Esophagus (tissue), 2 donors: ENCODE data around the gene SLC2A14. TPM values are rescaled to one million over a fixed set of nuclear protein-coding genes. Genes with fewer than 3 reads are reported as not detected.
"Not testable (repeated sequence)": the region's sequence is repeated elsewhere in the genome, so short reads cannot be mapped to it uniquely, and the experiment has no call there.

Source experiments
- H3K27ac ChIP-seq, 2 donors: one replicate each; pipeline ENCODE4 v1.5.1; 2013; ENCODE audit warnings: low read depth in 2 of 2, mild to moderate bottlenecking in 2 of 2, inconsistent platforms in 1 of 2, low read length in 1 of 2, moderate library complexity in 1 of 2
- H3K27me3 ChIP-seq, 2 donors: one replicate each; pipeline ENCODE4 v1.6.1; 2013; ENCODE audit warnings: low read length in 2 of 2, control low read depth in 1 of 2, mild to moderate bottlenecking in 1 of 2; ENCODE audit not compliant: insufficient read depth in 2 of 2, control insufficient read depth in 1 of 2
- H3K36me3 ChIP-seq, 2 donors: one replicate each; pipeline ENCODE4 v1.6.1; 2013; ENCODE audit warnings: low read length in 1 of 2; ENCODE audit not compliant: control insufficient read depth in 2 of 2, insufficient read depth in 2 of 2
- H3K4me1 ChIP-seq, 2 donors: one replicate each; pipeline ENCODE4 v1.6.1; 2013; ENCODE audit warnings: low read length in 1 of 2; ENCODE audit not compliant: control insufficient read depth in 2 of 2, insufficient read depth in 2 of 2
- H3K4me3 ChIP-seq, 2 donors: one replicate each; pipeline ENCODE4 v1.5.1; 2013; ENCODE audit warnings: low read length in 2 of 2, mild to moderate bottlenecking in 2 of 2, low read depth in 1 of 2, moderate library complexity in 1 of 2
- H3K9me3 ChIP-seq, 2 donors: one replicate each; pipeline ENCODE4 v1.6.1; 2013; ENCODE audit warnings: mild to moderate bottlenecking in 2 of 2, low read depth in 1 of 2, low read length in 1 of 2, moderate library complexity in 1 of 2; ENCODE audit not compliant: control insufficient read depth in 2 of 2, insufficient read depth in 1 of 2
- WGBS, 2 donors: extraction: QIAGEN DNeasy Blood & Tissue Kit; methylation state at CpG; one replicate each; pipeline ENCODE4 v1.1.7; 2013; 5-methylcytosine and 5-hydroxymethylcytosine counted together
- polyA plus RNA-seq, 2 donors: library from polyadenylated mRNA; stranded (reverse); fragments of 200-250 nt; gene quantifications; one replicate each; pipeline ENCODE4 v1.2.3, GENCODE V29; 2013
- donor health status: healthy with polysubstance abuse.
- donor health status: Bipolar disorder and iron deficiency.

SLC2A14 gene
- polyA plus RNA-seq, 2 donors: not detected

DNA sequence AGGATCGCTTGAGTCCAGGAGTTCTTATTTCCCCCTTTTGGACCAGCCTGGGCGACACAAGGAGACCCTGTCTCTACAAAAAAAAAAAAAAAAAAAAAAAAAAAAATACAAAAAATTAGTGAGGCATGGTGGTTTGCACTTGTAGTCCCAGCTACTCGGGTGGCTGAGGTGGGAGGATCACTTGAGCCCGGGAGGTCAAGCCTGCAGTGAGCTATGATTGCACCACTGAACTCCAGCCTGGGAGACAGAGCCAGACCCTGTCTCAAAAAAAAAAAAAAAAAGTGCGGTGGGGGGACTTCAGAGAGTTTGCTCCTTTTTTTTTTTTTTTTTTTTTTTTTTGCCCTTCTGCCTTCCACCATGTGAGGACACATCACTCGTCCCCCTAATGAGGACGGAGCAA lies 32.9 kb downstream of the SLC2A14 start:
- H3K4me1 ChIP-seq, H3K9me3 ChIP-seq, H3K27me3 ChIP-seq, H3K27ac ChIP-seq, H3K36me3 ChIP-seq, H3K4me3 ChIP-seq: not testable (repeated sequence)
- 87 to 90% methylated on average over 7 of the region's 7 CpGs for WGBS, 2 donors

GRCh38 chr12:7839226-7839625 lies 33.5 kb downstream of the SLC2A14 start:
- not testable (repeated sequence) for H3K9me3 ChIP-seq, H3K36me3 ChIP-seq, H3K4me3 ChIP-seq, H3K27me3 ChIP-seq, H3K27ac ChIP-seq, H3K4me1 ChIP-seq
- WGBS, 2 donors: 28 to 45% methylated on average over 8 to 9 of the region's 10 CpGs

GRCh38 chr12:7837366-7837765 lies 35.3 kb downstream of the SLC2A14 start:
- Histone ChIP-seq H3K4me3 (no peak overlapping the region), H3K27me3 (no peaks in the 10 kb centered on the region), H3K9me3 (no peaks in the 10 kb centered on the region), H3K4me1 (no peaks in the 10 kb centered on the region), H3K36me3 (no peaks in the 10 kb centered on the region), H3K27ac (no peak overlapping the region)
- 75 to 82% methylated on average over 5 to 6 of the region's 6 CpGs for WGBS, 2 donors

DNA sequence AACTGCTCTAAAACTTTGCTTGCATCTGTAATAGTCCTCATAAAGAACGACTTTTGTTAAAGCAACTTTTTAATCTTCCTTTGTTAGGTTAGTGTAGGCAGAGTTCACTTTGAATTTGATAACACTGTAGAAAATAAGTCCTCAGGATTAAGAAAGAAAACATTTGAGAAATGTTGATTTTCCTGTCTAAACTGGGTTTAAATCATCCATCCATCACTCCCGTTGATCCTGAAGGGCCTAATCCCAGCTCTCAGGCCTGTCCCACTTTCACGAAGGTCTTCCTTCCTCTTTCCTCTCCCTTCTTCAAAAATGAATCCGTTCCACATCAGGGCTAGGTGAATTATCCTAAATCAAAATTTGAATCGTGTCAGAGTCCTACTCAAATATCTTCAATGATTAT lies 36.9 kb downstream of the SLC2A14 start:
- H3K4me3 ChIP-seq: no peak overlapping the region
- no peaks in the 10 kb centered on the region for H3K4me1 ChIP-seq
- no peak overlapping the region for H3K27ac ChIP-seq
- no peaks in the 10 kb centered on the region for H3K36me3 ChIP-seq
- H3K27me3 ChIP-seq: no peaks in the 10 kb centered on the region
- H3K9me3 ChIP-seq: no peaks in the 10 kb centered on the region
- 44 to 48% methylated on average over 5 of the region's 5 CpGs for WGBS, 2 donors

GRCh38 chr12:7835116-7835515 lies 37.6 kb downstream of the SLC2A14 start:
- Histone ChIP-seq H3K36me3 (no peaks in the 10 kb centered on the region), H3K4me3 (no peak overlapping the region), H3K9me3 (no peaks in the 10 kb centered on the region), H3K27ac (no peak overlapping the region), H3K4me1 (no peaks in the 10 kb centered on the region), H3K27me3 (no peaks in the 10 kb centered on the region)
- WGBS, 2 donors: 76 to 77% methylated on average over 9 of the region's 9 CpGs

- H3K27me3 ChIP-seq: no peaks in the 10 kb centered on the region
- H3K4me1 ChIP-seq: no peaks in the 10 kb centered on the region
- H3K4me3 ChIP-seq: no peak overlapping the region
- WGBS, 2 donors: 41 to 53% methylated on average over 1 of the region's 1 CpG
- no peaks in the 10 kb centered on the region for H3K36me3 ChIP-seq
- H3K27ac ChIP-seq: no peak overlapping the region
- no peaks in the 10 kb centered on the region for H3K9me3 ChIP-seq
These were observed 38.0 kb downstream of the SLC2A14 start for GRCh38 chr12:7834701-7835100.

- Histone ChIP-seq H3K4me3 (no peak overlapping the region), H3K27me3 (no peaks in the 10 kb centered on the region), H3K9me3 (no peaks in the 10 kb centered on the region), H3K36me3 (no peaks in the 10 kb centered on the region), H3K4me1 (no peaks in the 10 kb centered on the region), H3K27ac (no peak overlapping the region)
- WGBS, 2 donors: 89 to 95% methylated on average over 4 of the region's 4 CpGs
These were observed 38.9 kb downstream of the SLC2A14 start for GRCh38 chr12:7833831-7834230.

DNA sequence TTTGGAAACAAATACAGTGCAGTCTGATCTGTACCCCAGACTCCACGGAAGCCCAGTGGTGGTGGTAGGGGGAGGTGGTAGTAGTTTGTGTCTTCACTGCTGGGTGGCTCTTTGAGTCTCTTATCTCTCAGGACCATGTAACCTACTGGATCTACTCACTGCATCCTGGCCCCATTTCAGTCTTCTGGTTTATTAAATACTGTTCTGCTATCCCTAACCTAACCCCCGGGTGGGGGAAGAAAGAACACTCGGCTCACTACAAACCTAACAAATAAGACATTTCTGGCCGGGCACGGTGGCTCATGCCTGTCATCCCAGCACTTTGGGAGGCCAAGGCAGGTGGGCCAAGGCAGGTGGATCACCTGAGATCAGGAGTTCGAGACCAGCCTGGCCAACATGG lies 39.5 kb downstream of the SLC2A14 start:
- 71 to 80% methylated on average over 6 of the region's 6 CpGs for WGBS, 2 donors
- not testable (repeated sequence) for H3K4me1 ChIP-seq, H3K4me3 ChIP-seq, H3K36me3 ChIP-seq, H3K27ac ChIP-seq, H3K27me3 ChIP-seq, H3K9me3 ChIP-seq

- H3K4me1 ChIP-seq: no peaks in the 10 kb centered on the region
- 57 to 63% methylated on average over 6 of the region's 6 CpGs for WGBS, 2 donors
- no peak overlapping the region for H3K27ac ChIP-seq
- H3K4me3 ChIP-seq: no peak overlapping the region
- no peaks in the 10 kb centered on the region for H3K36me3 ChIP-seq
- no peaks in the 10 kb centered on the region for H3K27me3 ChIP-seq
- no peaks in the 10 kb centered on the region for H3K9me3 ChIP-seq
These were observed 40.5 kb downstream of the SLC2A14 start for GRCh38 chr12:7832059-7832696.

DNA sequence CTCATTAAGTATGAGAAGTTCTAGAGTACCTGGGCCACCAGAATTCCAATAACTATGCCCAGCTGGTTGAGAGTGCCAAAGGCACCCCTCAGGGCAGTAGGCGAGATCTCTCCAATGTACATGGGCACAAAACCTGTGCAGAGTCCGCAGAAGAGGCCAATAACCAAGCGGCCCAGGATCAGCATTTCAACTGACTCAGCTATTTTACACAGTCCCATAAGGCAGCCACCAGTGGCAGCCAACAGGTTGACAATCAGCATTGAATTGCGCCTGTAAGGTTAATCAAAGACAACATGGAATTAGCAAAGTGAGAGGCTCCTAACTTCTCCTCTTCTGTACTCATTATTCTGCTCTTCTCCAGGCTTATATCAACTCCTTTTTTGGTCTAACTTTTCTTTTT lies 43.0 kb downstream of the SLC2A14 start:
- not testable (repeated sequence) for H3K27ac ChIP-seq, H3K4me1 ChIP-seq, H3K9me3 ChIP-seq, H3K4me3 ChIP-seq, H3K27me3 ChIP-seq, H3K36me3 ChIP-seq
- 92 to 93% methylated on average over 4 of the region's 4 CpGs for WGBS, 2 donors
